MM.1S (cell line): ENCODE data around the gene FARP2.

ENCODE experiments used
- DNase-seq: peaks from one replicate; pipeline ENCODE4 v3.0.0-alpha.2; 2015
- H2AFZ ChIP-seq: fragments of 300-600 bp; sonication (generic); 2 replicates; pipeline ENCODE4 v1.6.0; 2016; ENCODE audit warnings: antibody characterized with exemption, low read length
- H3F3A ChIP-seq: fragments of 300-600 bp; sonication (generic); 2 replicates; pipeline ENCODE4 v1.6.1; 2016; ENCODE audit warnings: mild to moderate bottlenecking, antibody characterized with exemption, low read length, moderate library complexity, mixed read lengths; ENCODE audit not compliant: insufficient read depth
- H3K27ac ChIP-seq: fragments of 300-600 bp; sonication (generic); 2 replicates; pipeline ENCODE4 v1.5.1; 2016; ENCODE audit warnings: mild to moderate bottlenecking, low read length
- H3K27me3 ChIP-seq: fragments of 300-600 bp; sonication (generic); replicated peaks from 2 replicates; pipeline ENCODE4 v1.6.0; 2016; ENCODE audit warnings: low read length; ENCODE audit not compliant: insufficient read depth
- H3K36me3 ChIP-seq: fragments of 300-600 bp; sonication (generic); replicated peaks from 2 replicates; pipeline ENCODE4 v1.6.1; 2016; ENCODE audit warnings: mild to moderate bottlenecking, low read length, mixed read lengths; ENCODE audit not compliant: insufficient read depth
- H3K4me1 ChIP-seq: fragments of 300-600 bp; sonication (generic); 2 replicates; pipeline ENCODE4 v1.6.1; 2016; ENCODE audit warnings: low read length, mixed read lengths
- H3K4me2 ChIP-seq: fragments of 300-600 bp; sonication (generic); 2 replicates; pipeline ENCODE4 v1.6.0; 2016; ENCODE audit warnings: low read depth, low read length
- H3K4me3 ChIP-seq: fragments of 300-600 bp; sonication (generic); 2 replicates; pipeline ENCODE4 v1.5.1; 2016; ENCODE audit warnings: low read length, mixed read lengths
- H3K79me2 ChIP-seq: fragments of 300-600 bp; sonication (generic); 2 replicates; pipeline ENCODE4 v1.6.1; 2016; ENCODE audit warnings: mixed run types, low read length, mixed read lengths
- H3K9ac ChIP-seq: fragments of 300-600 bp; sonication (generic); 2 replicates; pipeline ENCODE4 v1.6.1; 2016; ENCODE audit warnings: low read length, mixed read lengths
- H3K9me2 ChIP-seq: fragments of 300-600 bp; sonication (generic); replicated peaks from 2 replicates; pipeline ENCODE4 v1.6.1; 2016; ENCODE audit warnings: mild to moderate bottlenecking, low read length, mixed read lengths; ENCODE audit not compliant: insufficient read depth
- H3K9me3 ChIP-seq: fragments of 300-600 bp; sonication (generic); replicated peaks from 2 replicates; pipeline ENCODE4 v1.6.1; 2016; ENCODE audit warnings: mild to moderate bottlenecking, low read length, mixed read lengths; ENCODE audit not compliant: insufficient read depth
- H4K20me1 ChIP-seq: fragments of 300-600 bp; sonication (generic); 2 replicates; pipeline ENCODE4 v1.6.1; 2016; ENCODE audit warnings: mild to moderate bottlenecking, low read length, moderate library complexity, mixed read lengths; ENCODE audit not compliant: insufficient read depth
- EZH2 ChIP-seq: fragments of 300-600 bp; sonication (generic); optimal IDR thresholded peaks from 2 replicates; pipeline ENCODE3; 2017; ENCODE audit warnings: low read depth, mild to moderate bottlenecking, antibody characterized with exemption, low read length, mixed read lengths
- EZH2phosphoT487 ChIP-seq: fragments of 300-600 bp; sonication (generic); IDR thresholded peaks from 2 replicates; pipeline ENCODE4 v1.6.1; 2018; ENCODE audit warnings: antibody characterized with exemption, low read length
- TF ChIP-seq, protein P1 (sequence below): fragments of 300-600 bp; sonication (generic); IDR thresholded peaks from 2 replicates; pipeline ENCODE4 v1.5.1; 2016; ENCODE audit warnings: antibody characterized with exemption, low read length, mixed read lengths

FARP2 gene

DNA sequence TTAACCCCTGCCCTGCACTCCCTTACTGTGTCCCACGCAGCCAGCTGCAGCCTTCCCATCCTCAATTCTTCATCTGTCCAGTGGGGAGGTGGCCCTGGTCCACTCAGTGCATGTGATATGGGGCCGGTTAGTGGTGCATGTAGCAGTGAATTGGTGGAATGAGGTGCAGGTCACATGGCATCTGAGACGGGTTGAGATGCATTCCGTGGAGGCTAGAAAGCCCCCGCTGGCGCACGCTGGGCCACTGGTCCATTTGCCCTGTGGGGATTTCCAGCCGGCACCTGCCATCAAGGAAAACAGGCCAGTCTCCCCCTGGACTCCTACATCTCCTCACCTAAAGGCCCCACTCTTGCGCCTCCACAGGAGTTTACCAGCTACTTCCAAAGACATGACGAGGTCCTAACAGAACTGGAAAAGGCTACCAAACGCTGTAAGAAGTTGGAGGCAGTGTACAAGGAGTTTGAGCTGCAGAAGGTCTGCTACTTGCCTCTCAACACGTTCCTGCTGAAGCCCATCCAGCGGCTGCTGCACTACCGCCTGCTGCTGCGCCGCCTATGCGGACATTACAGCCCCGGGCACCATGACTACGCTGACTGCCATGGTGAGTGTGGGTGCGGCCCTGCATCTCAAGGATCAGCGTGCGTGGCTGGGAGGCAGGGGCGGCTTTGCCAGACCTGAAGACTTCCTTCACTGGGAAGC is 111.8 kb downstream of the FARP2 start:
- Histone ChIP-seq H3K27ac (no peak overlapping the region), H2AFZ (no peak overlapping the region), H3K4me1 (no peaks in the 10 kb centered on the region), H3K36me3 (no peaks in the 10 kb centered on the region), H4K20me1 (no peaks in the 10 kb centered on the region), H3K4me3 (no peak overlapping the region), H3K9ac (no peak overlapping the region), H3K9me2 (no peaks in the 10 kb centered on the region), H3F3A (no peaks in the 10 kb centered on the region; the same call in 1 of the 2 replicates), H3K9me3 (no peaks in the 10 kb centered on the region), H3K27me3 (no peaks in the 10 kb centered on the region), H3K79me2 (no peaks in the 10 kb centered on the region), H3K4me2 (no peak overlapping the region)
- no peak for DNase-seq
- no peak for TF ChIP-seq EZH2
- TF ChIP-seq, protein P1, sequence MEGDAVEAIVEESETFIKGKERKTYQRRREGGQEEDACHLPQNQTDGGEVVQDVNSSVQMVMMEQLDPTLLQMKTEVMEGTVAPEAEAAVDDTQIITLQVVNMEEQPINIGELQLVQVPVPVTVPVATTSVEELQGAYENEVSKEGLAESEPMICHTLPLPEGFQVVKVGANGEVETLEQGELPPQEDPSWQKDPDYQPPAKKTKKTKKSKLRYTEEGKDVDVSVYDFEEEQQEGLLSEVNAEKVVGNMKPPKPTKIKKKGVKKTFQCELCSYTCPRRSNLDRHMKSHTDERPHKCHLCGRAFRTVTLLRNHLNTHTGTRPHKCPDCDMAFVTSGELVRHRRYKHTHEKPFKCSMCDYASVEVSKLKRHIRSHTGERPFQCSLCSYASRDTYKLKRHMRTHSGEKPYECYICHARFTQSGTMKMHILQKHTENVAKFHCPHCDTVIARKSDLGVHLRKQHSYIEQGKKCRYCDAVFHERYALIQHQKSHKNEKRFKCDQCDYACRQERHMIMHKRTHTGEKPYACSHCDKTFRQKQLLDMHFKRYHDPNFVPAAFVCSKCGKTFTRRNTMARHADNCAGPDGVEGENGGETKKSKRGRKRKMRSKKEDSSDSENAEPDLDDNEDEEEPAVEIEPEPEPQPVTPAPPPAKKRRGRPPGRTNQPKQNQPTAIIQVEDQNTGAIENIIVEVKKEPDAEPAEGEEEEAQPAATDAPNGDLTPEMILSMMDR: no peak
- no peak for TF ChIP-seq EZH2phosphoT487

DNA sequence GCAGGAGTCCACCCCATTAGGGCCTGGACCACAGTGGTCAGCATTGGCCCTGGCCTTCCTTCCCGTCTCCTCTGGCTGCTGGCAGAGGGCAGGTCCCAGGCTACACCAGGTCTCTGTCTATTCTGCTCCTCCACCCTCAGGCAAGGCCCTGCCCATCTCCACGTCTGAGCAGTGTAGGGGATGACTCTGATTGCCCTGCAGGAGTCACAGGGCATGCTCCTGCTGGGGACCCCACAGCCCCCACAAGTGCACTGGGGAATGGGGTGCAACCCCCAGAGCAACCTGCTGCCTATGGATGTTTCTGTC is 112.3 kb downstream of the FARP2 start:
- no peaks in the 10 kb centered on the region for H3K9me2 ChIP-seq
- no peak overlapping the region for H2AFZ ChIP-seq
- no peak overlapping the region for H3K9ac ChIP-seq
- H3K27ac ChIP-seq: no peak overlapping the region
- no peak for TF ChIP-seq EZH2
- TF ChIP-seq, protein P1: no peak
- no peak for TF ChIP-seq EZH2phosphoT487
- DNase-seq: no peak
- H3K4me1 ChIP-seq: no peaks in the 10 kb centered on the region
- H3K4me3 ChIP-seq: no peak overlapping the region
- H4K20me1 ChIP-seq: no peaks in the 10 kb centered on the region
- H3K36me3 ChIP-seq: no peaks in the 10 kb centered on the region
- H3K79me2 ChIP-seq: no peaks in the 10 kb centered on the region
- no peaks in the 10 kb centered on the region; the same call in 1 of the 2 replicates for H3F3A ChIP-seq
- H3K4me2 ChIP-seq: no peak overlapping the region
- no peaks in the 10 kb centered on the region for H3K9me3 ChIP-seq
- H3K27me3 ChIP-seq: no peaks in the 10 kb centered on the region

DNA sequence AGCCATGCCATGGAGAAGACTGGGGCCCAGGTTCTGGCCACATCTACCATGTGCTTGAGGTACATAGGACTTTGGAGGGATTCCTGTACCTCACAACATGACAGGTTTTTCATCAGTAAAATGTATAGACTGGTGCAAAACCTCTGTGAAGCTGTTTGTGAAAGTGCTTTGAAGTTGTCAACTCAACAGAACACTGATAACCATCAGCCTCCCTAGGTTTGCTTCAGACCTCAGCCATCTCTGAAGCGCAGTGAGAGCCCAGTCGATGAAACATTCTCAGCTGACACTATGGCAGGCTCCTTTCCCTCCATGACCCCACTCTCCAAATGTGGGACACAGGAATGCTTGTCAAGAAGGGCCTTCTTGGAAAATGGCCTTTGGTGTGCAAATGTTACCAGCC is 113.7 kb downstream of the FARP2 start:
- no peaks in the 10 kb centered on the region for H3K4me1 ChIP-seq
- H4K20me1 ChIP-seq: no peaks in the 10 kb centered on the region
- H3K9me3 ChIP-seq: no peaks in the 10 kb centered on the region
- H3K4me3 ChIP-seq: no peak overlapping the region
- no peaks in the 10 kb centered on the region for H3K36me3 ChIP-seq
- no peaks in the 10 kb centered on the region for H3K9me2 ChIP-seq
- no peak for DNase-seq
- H2AFZ ChIP-seq: no peak overlapping the region
- no peak overlapping the region for H3K4me2 ChIP-seq
- TF ChIP-seq EZH2phosphoT487: no peak
- TF ChIP-seq EZH2: no peak
- TF ChIP-seq, protein P1: no peak
- no peaks in the 10 kb centered on the region for H3K27me3 ChIP-seq
- H3F3A ChIP-seq: no peaks in the 10 kb centered on the region; the same call in 1 of the 2 replicates
- H3K27ac ChIP-seq: no peak overlapping the region
- H3K9ac ChIP-seq: no peak overlapping the region
- no peaks in the 10 kb centered on the region for H3K79me2 ChIP-seq
